ENCODE results near the gene SCT.

The SCT gene

GRCh38 chr11:612961-613300 lies 14.1 kb downstream of the SCT start:
- H3K36me3 Mint-ChIP-seq (ENCODE audit: low read depth), result peaks cover 59% of the 10 kb centered on the region
- no peak overlapping the region for H3K4me3 Mint-ChIP-seq

GRCh38 chr11:612201-612960 lies 14.6 kb downstream of the SCT start:
- H3K27me3 Mint-ChIP-seq, result no peaks in the 10 kb centered on the region
- no peak overlapping the region for H3K4me3 Mint-ChIP-seq
- peak overlapping the region; percentile 80 for H3K27ac Mint-ChIP-seq
- no peak for DNase-seq
- H3K4me1 Mint-ChIP-seq (ENCODE audit: low read depth), result peaks cover 26% of the 10 kb centered on the region
- no peaks in the 10 kb centered on the region for H3K9me3 Mint-ChIP-seq
- peaks cover 63% of the 10 kb centered on the region for H3K36me3 Mint-ChIP-seq (ENCODE audit: low read depth)

More at GRCh38 chr11:612961-613300, 14.1 kb downstream of the SCT start:
- no peak for DNase-seq
- Mint-ChIP-seq H3K27ac (peak overlapping the region; percentile 80), H3K9me3 (no peaks in the 10 kb centered on the region), H3K27me3 (no peaks in the 10 kb centered on the region), H3K4me1 (ENCODE audit: low read depth) (peaks cover 26% of the 10 kb centered on the region)

GRCh38 chr11:611001-611996 lies 15.7 kb downstream of the SCT start:
- Mint-ChIP-seq H3K4me3 (no peak overlapping the region), H3K36me3 (ENCODE audit: low read depth) (peaks cover 73% of the 10 kb centered on the region), H3K4me1 (ENCODE audit: low read depth) (peaks cover 23% of the 10 kb centered on the region), H3K27me3 (no peaks in the 10 kb centered on the region), H3K9me3 (no peaks in the 10 kb centered on the region), H3K27ac (peak overlapping the region; percentile 80)
- no peak for DNase-seq

DNA sequence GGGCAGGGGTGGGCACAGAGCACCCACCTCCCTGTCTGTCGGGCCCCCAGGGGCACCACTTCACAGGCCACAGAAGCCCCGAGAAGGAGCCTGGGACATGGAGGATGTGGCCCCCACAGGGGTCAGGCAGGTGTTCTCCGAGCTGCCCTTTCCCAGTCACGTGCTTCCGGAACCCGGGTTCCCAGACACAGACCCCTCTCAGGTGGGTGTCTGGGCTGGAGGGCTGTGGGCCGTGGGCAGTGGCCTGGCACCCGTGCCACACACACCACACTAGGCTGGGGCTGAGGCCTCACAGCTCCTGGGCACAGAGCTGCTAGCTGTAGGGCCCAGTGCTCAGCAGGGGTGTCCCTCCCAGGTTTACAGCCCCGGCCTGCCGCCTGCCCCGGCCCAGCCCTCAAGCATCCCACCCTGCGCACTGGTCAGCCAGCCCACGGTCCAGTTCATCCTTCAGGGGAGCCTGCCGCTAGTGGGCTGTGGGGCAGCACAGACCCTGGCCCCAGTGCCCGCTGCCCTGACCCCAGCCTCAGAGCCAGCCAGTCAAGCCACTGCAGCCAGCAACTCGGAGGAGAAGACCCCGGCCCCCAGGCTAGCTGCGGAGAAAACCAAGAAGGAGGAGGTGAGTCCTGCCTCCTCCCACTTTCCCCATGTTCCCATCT lies 16.7 kb downstream of the SCT start:
- no peaks in the 10 kb centered on the region for H3K9me3 Mint-ChIP-seq
- peaks cover 78% of the 10 kb centered on the region for H3K36me3 Mint-ChIP-seq (ENCODE audit: low read depth)
- peaks cover 18% of the 10 kb centered on the region for H3K4me1 Mint-ChIP-seq (ENCODE audit: low read depth)
- no peak overlapping the region for H3K27ac Mint-ChIP-seq
- H3K27me3 Mint-ChIP-seq, result no peaks in the 10 kb centered on the region
- H3K4me3 Mint-ChIP-seq, result no peak overlapping the region
- no peak for DNase-seq

DNA sequence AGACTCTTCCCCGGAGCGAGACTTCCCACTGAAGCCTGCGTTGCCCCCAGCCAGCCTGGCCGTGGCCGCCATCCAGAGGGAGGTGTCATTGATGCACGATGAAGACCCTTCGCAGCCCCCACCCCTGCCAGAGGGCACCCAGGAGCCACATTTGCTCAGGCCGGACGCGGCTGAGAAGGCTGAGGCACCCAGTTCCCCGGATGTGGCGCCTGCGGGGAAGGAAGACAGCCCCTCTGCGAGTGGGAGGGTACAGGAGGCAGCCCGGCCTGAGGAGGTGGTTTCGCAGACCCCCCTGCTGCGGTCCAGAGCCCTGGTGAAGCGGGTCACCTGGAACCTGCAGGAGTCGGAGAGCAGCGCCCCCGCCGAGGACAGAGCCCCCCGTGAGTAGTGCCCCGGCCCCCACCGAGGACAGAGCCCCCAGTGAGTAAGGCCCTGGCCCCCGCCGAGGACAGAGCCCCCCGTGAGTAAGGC lies 17.6 kb downstream of the SCT start:
- no peak overlapping the region for H3K27ac Mint-ChIP-seq
- H3K4me1 Mint-ChIP-seq (ENCODE audit: low read depth), result peaks cover 13% of the 10 kb centered on the region
- no peaks in the 10 kb centered on the region for H3K9me3 Mint-ChIP-seq
- no peak for DNase-seq
- H3K36me3 Mint-ChIP-seq (ENCODE audit: low read depth), result peaks cover 82% of the 10 kb centered on the region
- no peaks in the 10 kb centered on the region for H3K27me3 Mint-ChIP-seq
- no peak overlapping the region for H3K4me3 Mint-ChIP-seq

DNA sequence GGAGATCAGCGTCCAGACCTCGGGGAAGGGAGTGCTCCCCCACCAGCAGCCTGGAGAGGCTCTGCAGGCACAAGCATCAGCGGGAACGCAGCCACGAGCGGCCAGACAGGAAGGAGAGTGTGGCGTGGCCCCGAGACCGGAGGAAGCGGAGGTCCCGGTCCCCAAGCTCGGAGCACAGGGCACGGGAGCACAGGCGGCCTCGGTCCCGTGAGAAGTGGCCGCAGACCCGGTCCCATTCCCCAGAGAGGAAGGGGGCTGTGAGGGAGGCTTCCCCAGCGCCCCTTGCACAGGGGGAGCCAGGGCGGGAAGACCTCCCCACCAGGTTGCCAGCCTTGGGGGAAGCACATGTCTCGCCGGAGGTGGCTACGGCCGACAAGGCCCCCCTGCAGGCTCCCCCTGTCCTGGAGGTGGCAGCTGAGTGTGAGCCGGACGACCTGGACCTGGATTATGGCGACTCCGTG lies 18.2 kb downstream of the SCT start:
- DNase-seq, result no peak
- peaks cover 7% of the 10 kb centered on the region for H3K4me1 Mint-ChIP-seq (ENCODE audit: low read depth)
- peaks cover 84% of the 10 kb centered on the region for H3K36me3 Mint-ChIP-seq (ENCODE audit: low read depth)
- H3K4me3 Mint-ChIP-seq, result no peak overlapping the region
- peak overlapping the region; percentile 57 for H3K27ac Mint-ChIP-seq
- H3K9me3 Mint-ChIP-seq, result no peaks in the 10 kb centered on the region
- no peaks in the 10 kb centered on the region for H3K27me3 Mint-ChIP-seq

DNA sequence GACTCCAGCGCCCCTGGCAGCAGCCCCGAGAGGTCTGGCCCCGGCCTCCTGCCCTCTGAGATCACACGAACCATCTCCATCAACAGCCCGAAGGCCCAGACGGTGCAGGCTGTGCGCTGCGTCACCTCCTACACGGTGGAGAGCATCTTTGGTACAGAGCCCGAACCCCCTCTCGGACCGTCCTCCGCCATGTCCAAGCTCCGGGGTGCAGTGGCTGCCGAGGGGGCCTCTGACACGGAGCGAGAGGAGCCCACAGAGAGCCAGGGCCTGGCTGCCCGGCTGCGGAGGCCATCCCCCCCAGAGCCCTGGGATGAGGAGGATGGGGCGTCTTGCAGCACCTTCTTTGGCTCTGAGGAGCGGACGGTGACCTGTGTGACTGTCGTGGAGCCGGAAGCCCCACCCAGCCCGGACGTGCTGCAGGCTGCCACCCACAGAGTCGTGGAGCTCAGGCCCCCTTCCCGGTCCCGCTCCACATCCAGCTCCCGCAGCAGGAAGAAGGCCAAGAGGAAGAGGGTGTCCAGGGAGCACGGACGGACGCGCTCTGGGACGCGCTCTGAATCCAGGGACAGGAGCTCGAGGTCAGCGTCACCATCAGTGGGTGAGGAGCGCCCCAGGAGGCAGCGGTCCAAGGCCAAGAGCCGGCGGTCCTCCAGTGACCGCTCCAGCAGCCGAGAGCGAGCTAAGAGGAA lies 18.9 kb downstream of the SCT start:
- Mint-ChIP-seq H3K36me3 (ENCODE audit: low read depth) (peaks cover 87% of the 10 kb centered on the region), H3K27ac (peak overlapping the region; percentile 57), H3K4me1 (ENCODE audit: low read depth) (peaks cover 2% of the 10 kb centered on the region), H3K4me3 (no peak overlapping the region), H3K9me3 (no peaks in the 10 kb centered on the region), H3K27me3 (no peaks in the 10 kb centered on the region)
- DNase-seq, result no peak

- Mint-ChIP-seq H3K4me1 (ENCODE audit: low read depth) (no peaks in the 10 kb centered on the region), H3K9me3 (no peaks in the 10 kb centered on the region), H3K4me3 (no peak overlapping the region), H3K36me3 (ENCODE audit: low read depth) (peaks cover 85% of the 10 kb centered on the region), H3K27ac (peak overlapping the region; percentile 45), H3K27me3 (no peaks in the 10 kb centered on the region)
- DNase-seq, result no peak
Measured at GRCh38 chr11:607020-607780, 19.8 kb downstream of the SCT start.

DNA sequence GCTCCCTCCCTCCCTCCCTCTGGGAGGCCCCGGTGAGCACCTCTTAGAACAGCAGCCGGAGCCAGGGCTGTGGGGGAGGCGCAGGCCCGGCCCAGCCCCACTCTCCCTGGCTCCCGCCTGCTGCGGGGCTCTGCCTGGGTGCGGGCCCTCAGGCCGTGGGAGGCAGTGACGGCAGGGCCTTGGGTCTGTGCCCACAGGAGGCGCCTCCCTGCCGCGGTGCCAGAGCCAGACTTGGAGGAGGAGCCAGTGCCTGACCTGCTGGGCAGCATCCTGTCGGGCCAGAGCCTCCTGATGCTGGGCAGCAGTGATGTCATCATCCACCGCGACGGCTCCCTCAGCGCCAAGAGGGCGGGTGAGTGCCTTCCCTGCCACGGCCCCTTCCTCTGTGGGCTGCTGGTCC lies 20.7 kb downstream of the SCT start:
- H3K4me1 Mint-ChIP-seq (ENCODE audit: low read depth), result no peaks in the 10 kb centered on the region
- no peaks in the 10 kb centered on the region for H3K27me3 Mint-ChIP-seq
- no peaks in the 10 kb centered on the region for H3K9me3 Mint-ChIP-seq
- H3K4me3 Mint-ChIP-seq, result no peak overlapping the region
- H3K27ac Mint-ChIP-seq, result peak overlapping the region; percentile 50
- H3K36me3 Mint-ChIP-seq (ENCODE audit: low read depth), result peaks cover 85% of the 10 kb centered on the region
- DNase-seq, result no peak

DNA sequence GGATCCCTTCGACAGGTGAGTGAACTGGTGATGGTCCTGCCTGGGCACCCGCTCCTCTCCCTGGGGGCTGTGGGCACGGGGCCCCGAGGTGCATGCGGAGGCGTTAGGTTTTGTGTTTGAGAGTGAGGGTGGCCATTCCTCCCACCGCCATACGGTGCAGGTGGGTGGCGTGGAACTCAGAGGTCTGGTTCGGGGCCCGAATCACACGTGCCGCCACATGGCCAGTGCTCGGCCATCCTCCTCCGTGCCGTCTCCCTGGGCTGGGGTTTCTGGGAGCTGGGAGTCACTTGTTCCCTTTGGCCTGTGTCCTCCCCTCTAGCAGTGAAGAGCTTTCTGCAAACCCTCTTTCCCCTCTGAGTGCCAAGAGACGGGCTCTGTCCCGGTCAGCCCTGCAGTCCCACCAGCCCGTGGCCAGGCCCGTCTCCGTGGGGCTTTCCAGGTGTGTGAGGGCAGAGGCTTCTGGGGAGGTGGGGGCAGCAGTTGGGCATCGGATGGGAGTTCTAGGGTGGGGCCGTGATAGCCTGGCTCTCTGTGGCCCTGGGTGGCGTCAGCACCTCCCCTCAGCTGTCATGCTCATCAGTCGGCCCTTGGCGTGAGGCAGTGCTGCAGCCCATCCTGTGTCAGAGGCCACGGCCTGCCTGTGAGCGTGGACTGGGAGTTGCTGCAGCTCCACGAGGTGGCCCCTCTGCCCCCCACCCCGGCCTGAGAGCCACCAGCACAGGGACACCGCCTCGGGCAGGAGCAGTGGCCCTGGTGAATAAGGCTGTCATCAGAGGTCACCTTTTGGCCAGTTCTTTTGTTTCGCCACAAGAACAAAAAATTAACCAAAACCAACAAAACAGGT lies 21.5 kb downstream of the SCT start:
- no peaks in the 10 kb centered on the region for H3K4me1 Mint-ChIP-seq (ENCODE audit: low read depth)
- H3K27me3 Mint-ChIP-seq, result no peaks in the 10 kb centered on the region
- no peak overlapping the region for H3K4me3 Mint-ChIP-seq
- peaks cover 80% of the 10 kb centered on the region for H3K36me3 Mint-ChIP-seq (ENCODE audit: low read depth)
- no peaks in the 10 kb centered on the region for H3K9me3 Mint-ChIP-seq
- DNase-seq, result no peak
- peak overlapping the region; percentile 10 for H3K27ac Mint-ChIP-seq

DNA sequence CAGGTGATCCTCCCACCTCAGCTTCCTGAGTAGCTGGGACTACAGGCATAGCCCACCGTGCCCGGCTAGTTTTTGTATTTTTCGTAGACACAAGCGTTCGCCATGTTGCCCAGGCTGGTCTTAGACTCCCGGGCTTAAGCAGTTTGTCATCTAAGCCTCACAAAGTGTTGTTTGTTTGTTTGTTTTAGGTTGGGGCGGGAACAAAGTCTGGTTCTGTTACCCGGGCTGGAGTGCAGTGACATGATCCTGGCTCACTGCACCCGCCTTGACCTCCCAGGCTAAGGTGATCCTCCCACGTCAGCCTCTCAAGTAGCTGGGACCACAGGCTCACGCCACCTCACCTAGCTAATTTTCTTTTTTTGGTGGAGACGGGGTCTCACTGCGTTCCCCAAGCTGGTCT lies 23.8 kb downstream of the SCT start:
- no peaks in the 10 kb centered on the region for H3K9me3 Mint-ChIP-seq
- H3K4me1 Mint-ChIP-seq (ENCODE audit: low read depth), result no peaks in the 10 kb centered on the region
- peaks cover 83% of the 10 kb centered on the region for H3K36me3 Mint-ChIP-seq (ENCODE audit: low read depth)
- no peak for DNase-seq
- no peaks in the 10 kb centered on the region for H3K27me3 Mint-ChIP-seq
- H3K4me3 Mint-ChIP-seq, result no peak overlapping the region
- no peak overlapping the region for H3K27ac Mint-ChIP-seq

GRCh38 chr11:601573-602245 lies 25.3 kb downstream of the SCT start:
- H3K36me3 Mint-ChIP-seq (ENCODE audit: low read depth), result peaks cover 83% of the 10 kb centered on the region
- H3K4me1 Mint-ChIP-seq (ENCODE audit: low read depth), result no peaks in the 10 kb centered on the region
- no peak overlapping the region for H3K27ac Mint-ChIP-seq
- DNase-seq, result no peak
- no peak overlapping the region for H3K4me3 Mint-ChIP-seq
- H3K27me3 Mint-ChIP-seq, result no peaks in the 10 kb centered on the region
- H3K9me3 Mint-ChIP-seq, result no peaks in the 10 kb centered on the region
